ENCODE data around the gene ZPR1. TPM values are rescaled to one million over a fixed set of nuclear protein-coding genes. Genes with fewer than 3 reads are reported as not detected.

ZPR1 gene
- total RNA-seq, 2 experiments from 2014 or later, result 53.6 to 57.3 TPM

DNA sequence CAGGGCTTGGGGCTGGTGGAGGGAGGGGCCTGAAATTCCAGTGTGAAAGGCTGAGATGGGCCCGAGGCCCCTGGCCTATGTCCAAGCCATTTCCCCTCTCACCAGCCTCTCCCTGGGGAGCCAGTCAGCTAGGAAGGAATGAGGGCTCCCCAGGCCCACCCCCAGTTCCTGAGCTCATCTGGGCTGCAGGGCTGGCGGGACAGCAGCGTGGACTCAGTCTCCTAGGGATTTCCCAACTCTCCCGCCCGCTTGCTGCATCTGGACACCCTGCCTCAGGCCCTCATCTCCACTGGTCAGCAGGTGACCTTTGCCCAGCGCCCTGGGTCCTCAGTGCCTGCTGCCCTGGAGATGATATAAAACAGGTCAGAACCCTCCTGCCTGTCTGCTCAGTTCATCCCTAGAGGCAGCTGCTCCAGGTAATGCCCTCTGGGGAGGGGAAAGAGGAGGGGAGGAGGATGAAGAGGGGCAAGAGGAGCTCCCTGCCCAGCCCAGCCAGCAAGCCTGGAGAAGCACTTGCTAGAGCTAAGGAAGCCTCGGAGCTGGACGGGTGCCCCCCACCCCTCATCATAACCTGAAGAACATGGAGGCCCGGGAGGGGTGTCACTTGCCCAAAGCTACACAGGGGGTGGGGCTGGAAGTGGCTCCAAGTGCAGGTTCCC lies 41.8 kb upstream of the ZPR1 start, which contains the start of gene APOC3:
Gene APOC3 (plus strand): TSS at position 383 of the 659 bp plus-strand sequence. CDS start 676 bp downstream, outside the sequence.
- no peaks in the 10 kb centered on the region for H3K36me3 Mint-ChIP-seq
- no peaks in the 10 kb centered on the region for H3K9me3 Mint-ChIP-seq
- peaks cover under 1% of the 10 kb centered on the region for H3K4me1 Mint-ChIP-seq
- no peak within 1 kb of the TSS for H3K27ac Mint-ChIP-seq
- DNase-seq (no peak), ATAC-seq (ENCODE audit: low read depth) (no peak)
- H3K27me3 Mint-ChIP-seq, result peaks cover 4% of the 10 kb centered on the region
- POLR2A ChIA-PET, result no interaction called here
- H3K4me3 Mint-ChIP-seq, result no peak within 1 kb of the TSS

DNA sequence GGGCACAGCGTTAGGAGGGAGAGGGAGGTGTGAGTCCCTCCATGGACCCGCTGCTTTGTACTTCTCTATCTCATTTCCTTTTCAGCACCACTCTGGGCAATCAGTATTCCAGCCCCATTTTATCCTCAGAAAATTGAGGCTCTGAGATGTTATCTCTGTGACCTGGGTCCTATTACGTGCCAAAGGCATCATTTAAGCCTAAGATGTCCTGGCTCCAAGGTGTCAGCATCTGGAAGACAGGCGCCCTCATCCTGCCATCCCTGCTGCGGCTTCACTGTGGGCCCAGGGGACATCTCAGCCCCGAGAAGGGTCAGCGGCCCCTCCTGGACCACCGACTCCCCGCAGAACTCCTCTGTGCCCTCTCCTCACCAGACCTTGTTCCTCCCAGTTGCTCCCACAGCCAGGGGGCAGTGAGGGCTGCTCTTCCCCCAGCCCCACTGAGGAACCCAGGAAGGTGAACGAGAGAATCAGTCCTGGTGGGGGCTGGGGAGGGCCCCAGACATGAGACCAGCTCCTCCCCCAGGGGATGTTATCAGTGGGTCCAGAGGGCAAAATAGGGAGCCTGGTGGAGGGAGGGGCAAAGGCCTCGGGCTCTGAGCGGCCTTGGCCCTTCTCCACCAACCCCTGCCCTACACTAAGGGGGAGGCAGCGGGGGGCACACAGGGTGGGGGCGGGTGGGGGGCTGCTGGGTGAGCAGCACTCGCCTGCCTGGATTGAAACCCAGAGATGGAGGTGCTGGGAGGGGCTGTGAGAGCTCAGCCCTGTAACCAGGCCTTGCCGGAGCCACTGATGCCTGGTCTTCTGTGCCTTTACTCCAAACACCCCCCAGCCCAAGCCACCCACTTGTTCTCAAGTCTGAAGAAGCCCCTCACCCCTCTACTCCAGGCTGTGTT lies 41.1 kb upstream of the ZPR1 start:
- POLR2A ChIA-PET, result no interaction called here
- H3K9me3 Mint-ChIP-seq, result no peaks in the 10 kb centered on the region
- H3K4me3 Mint-ChIP-seq, result no peak overlapping the region
- H3K27ac Mint-ChIP-seq, result no peak overlapping the region
- H3K36me3 Mint-ChIP-seq, result no peaks in the 10 kb centered on the region
- DNase-seq, result no peak
- H3K27me3 Mint-ChIP-seq, result peaks cover 2% of the 10 kb centered on the region
- no peaks in the 10 kb centered on the region for H3K4me1 Mint-ChIP-seq
- ATAC-seq (ENCODE audit: low read depth), result no peak

DNA sequence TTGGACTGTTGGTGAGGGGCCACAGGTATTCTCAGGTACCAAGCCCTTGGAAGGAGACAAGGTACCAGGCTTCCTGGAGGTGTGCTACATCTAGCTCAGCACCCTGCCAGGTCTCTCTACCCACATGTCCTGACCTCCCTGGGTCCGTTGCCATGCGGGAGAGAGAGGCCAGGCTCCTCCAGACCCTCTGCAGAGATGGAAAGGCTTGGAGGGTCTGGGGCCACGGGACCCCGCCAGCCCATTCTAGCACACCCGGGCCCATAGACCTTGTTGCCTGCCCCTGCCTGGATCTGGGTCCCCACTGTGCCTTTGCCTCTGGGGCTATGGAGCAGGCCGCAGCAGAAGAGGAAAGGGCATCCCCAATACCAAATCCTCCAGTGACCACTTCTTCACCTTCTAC lies 39.6 kb upstream of the ZPR1 start:
- H3K36me3 Mint-ChIP-seq, result no peaks in the 10 kb centered on the region

DNA sequence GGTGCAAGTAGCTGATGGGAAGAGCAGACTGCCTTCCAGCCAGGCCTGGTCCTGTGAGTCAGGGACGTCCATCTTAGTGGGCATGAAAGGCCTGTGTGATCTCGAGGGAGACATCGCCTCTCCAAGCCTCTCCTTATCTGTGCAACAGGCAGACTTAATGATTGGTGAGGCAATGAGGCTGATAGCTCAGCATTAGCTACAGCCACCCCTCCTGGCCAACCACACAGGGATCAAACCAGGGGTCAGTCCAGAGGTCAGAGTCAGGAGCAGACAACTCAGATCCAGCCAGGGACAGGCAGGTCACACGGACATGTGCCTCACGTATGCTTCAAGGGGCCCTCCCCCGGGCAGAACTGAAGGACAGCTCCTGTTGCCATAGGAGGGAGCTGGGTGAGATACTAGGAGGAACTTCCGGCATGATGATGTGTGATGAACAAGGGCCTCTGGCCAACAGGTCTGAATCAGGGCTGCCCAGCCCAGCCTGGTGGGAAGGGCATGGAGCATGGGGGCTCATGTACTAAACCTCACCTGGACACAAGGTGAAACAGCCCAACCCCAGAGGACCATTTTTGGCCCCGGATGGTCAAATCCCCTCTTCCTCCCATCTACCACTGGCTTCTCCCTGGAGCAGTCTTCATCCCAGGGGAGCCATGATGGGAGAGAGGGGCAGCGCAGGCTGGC lies 39.1 kb upstream of the ZPR1 start:
- Mint-ChIP-seq H3K9me3 (no peaks in the 10 kb centered on the region), H3K27me3 (peaks cover 2% of the 10 kb centered on the region), H3K4me3 (no peak overlapping the region), H3K27ac (no peak overlapping the region), H3K4me1 (no peaks in the 10 kb centered on the region), H3K36me3 (no peaks in the 10 kb centered on the region)
- POLR2A ChIA-PET, result interaction anchor here (1.3 kb wide), 1 partner anchor 9 kb away, joined by 4 read pairs; no protein-coding TSS in a partner anchor
- DNase-seq (no peak), ATAC-seq (ENCODE audit: low read depth) (no peak)

More for the DNA sequence above, 39.6 kb upstream of the ZPR1 start:
- DNase-seq (no peak), ATAC-seq (ENCODE audit: low read depth) (no peak)
- POLR2A ChIA-PET, result interaction anchor here (1.3 kb wide), 1 partner anchor 8 kb away, joined by 4 read pairs; no protein-coding TSS in a partner anchor
- Mint-ChIP-seq H3K27ac (no peak overlapping the region), H3K9me3 (no peaks in the 10 kb centered on the region), H3K4me3 (no peak overlapping the region), H3K27me3 (peaks cover 2% of the 10 kb centered on the region), H3K4me1 (no peaks in the 10 kb centered on the region)

DNA sequence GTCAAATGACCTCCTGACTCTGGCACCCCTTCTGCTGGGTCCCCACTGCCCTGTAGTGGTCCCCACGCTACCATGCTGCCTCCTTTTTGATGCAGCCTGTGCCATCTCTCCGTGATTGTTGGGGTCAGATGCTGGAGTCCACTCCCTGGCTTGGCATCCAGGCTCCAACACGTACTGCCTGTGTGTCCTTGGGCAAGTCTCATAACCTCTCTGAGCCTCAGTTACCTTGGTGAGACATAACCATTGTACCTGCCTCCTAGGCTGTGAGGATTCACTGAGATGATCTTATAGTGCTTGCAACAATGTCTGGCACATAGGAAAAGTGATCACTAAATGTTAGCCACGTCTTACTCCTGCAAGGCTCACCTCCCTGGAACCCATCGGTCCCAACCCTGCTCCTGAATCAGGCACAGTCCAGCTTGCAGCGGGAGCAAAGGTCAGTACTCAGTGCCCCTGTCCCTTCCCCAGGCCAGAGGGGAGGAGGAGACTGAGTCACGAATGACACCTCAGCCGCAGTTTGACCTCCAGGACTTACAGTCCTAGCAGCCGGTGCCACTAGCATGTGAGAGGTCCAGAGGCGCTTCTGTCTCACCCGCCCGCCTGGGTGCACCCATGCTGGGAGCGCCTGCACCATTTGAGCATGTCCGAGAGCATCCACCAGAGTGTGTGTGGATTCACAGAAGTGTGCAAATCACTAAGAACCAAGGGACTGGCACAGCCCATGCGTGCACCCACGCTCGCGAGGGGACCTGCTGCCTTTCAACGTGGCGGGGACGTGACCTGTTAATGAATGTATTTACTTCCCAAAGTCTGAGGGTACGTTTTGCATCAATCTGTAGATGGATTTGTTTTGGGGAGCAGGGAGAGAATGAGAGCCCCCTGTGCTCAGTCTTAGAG lies 38.3 kb upstream of the ZPR1 start:
- Mint-ChIP-seq H3K4me3 (no peak overlapping the region), H3K36me3 (no peaks in the 10 kb centered on the region), H3K4me1 (no peaks in the 10 kb centered on the region), H3K27me3 (peaks cover 2% of the 10 kb centered on the region), H3K9me3 (no peaks in the 10 kb centered on the region), H3K27ac (no peak overlapping the region)
- ATAC-seq (ENCODE audit: low read depth) (no peak), DNase-seq (no peak)
- POLR2A ChIA-PET, result interaction anchor here (1.3 kb wide), 1 partner anchor 10 kb away, joined by 4 read pairs; no protein-coding TSS in a partner anchor

DNA sequence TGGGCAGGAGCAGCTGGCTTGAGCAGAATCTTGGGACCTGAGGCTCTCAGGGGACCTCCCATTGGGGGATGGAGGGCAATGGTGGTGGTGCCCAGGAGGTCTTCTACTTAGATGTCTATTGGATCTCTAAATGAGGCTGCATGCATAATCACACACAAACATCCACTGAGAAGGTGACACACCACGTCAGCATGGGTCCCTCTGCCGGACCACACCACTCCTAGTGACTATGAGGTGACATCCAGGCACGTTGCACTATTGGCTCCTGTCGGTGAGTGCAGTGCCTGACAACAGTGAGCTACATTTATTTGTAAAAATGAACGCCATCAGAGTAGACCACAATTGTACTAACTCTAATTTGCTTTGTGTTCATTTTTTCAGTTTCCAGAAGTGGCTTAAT lies 37.6 kb upstream of the ZPR1 start:
- no peak overlapping the region for H3K4me3 Mint-ChIP-seq
- peaks cover 2% of the 10 kb centered on the region for H3K27me3 Mint-ChIP-seq
- no peak overlapping the region for H3K27ac Mint-ChIP-seq
- H3K36me3 Mint-ChIP-seq, result no peaks in the 10 kb centered on the region
- no peak for ATAC-seq (ENCODE audit: low read depth)
- POLR2A ChIA-PET, result no interaction called here
- DNase-seq, result no peak
- no peaks in the 10 kb centered on the region for H3K4me1 Mint-ChIP-seq
- H3K9me3 Mint-ChIP-seq, result no peaks in the 10 kb centered on the region

DNA sequence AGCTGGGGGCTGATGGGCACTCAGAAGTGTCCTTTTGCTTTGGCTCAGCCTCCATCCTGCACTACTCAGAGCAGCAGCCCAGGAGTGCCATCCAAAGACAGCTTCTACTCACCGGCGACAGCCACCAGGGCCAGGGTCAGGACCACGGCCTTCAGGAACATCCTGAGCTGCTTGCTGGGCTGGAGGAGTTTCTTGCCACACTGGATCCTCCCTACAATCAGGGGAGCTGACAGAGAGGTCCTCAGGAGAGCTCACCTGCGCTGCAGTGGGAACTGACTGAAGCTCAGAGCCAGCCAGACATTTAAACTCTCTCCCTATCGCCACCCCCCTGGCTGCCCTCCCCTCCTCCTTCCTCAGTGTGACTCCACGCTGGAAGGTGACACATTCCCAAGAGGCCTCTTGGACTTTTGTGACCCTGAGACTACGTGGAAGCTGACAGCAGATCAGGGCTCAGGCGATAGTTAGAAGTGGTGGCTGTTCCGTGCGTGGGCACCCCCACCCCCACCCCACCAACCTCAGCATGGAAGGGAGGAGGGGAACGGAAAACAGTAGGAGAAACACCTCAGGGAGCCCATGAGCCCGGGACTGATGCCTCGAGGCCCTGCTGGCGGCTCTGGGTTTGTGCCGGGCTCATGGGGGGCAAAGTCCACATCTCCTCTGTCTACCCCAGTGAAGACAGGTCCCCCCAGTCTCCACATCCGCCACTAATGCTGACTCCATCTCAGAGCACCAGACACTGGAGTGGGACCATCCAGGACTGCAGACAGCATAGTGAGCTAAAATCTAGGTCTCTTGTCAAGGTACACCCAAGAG lies 35.4 kb upstream of the ZPR1 start, which contains the start of gene APOA4:
Gene APOA4 (minus strand): TSS at position 274 of the 813 bp plus-strand sequence. CDS start 113 bp downstream, at position 161.
- peaks cover 2% of the 10 kb centered on the region for H3K27me3 Mint-ChIP-seq
- POLR2A ChIA-PET, result interaction anchor here (1.2 kb wide), 1 partner anchor 11 kb away, joined by 3 read pairs; no protein-coding TSS in a partner anchor
- H3K4me3 Mint-ChIP-seq, result no peak within 1 kb of the TSS
- no peaks in the 10 kb centered on the region for H3K36me3 Mint-ChIP-seq
- no peaks in the 10 kb centered on the region for H3K9me3 Mint-ChIP-seq
- DNase-seq (no peak), ATAC-seq (ENCODE audit: low read depth) (no peak)
- no peak within 1 kb of the TSS for H3K27ac Mint-ChIP-seq
- no peaks in the 10 kb centered on the region for H3K4me1 Mint-ChIP-seq

DNA sequence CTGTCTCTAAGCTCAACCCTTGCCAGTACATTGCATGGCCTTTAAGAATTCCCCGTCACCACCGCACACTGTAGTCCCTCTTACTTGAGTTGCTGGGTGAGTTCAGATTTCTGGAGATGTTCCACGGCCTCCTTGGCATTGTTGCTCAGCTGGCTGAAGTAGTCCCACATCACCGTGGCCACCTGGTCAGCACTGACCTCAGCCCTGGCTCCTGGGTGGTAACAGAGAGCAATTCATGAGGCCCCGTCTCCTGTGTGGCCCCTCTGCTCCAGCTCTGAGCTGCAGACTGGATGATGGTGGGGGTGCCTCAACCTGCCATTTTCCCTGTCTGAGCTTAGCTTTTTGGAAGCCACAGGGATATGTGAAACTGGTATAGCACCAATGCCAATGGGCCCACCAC lies 34.8 kb upstream of the ZPR1 start:
- no peak overlapping the region for H3K4me3 Mint-ChIP-seq
- H3K27ac Mint-ChIP-seq, result no peak overlapping the region
- no peaks in the 10 kb centered on the region for H3K9me3 Mint-ChIP-seq
- ATAC-seq (ENCODE audit: low read depth) (no peak), DNase-seq (no peak)
- no peaks in the 10 kb centered on the region for H3K36me3 Mint-ChIP-seq
- no peaks in the 10 kb centered on the region for H3K4me1 Mint-ChIP-seq
- peaks cover 2% of the 10 kb centered on the region for H3K27me3 Mint-ChIP-seq
- POLR2A ChIA-PET, result no interaction called here

DNA sequence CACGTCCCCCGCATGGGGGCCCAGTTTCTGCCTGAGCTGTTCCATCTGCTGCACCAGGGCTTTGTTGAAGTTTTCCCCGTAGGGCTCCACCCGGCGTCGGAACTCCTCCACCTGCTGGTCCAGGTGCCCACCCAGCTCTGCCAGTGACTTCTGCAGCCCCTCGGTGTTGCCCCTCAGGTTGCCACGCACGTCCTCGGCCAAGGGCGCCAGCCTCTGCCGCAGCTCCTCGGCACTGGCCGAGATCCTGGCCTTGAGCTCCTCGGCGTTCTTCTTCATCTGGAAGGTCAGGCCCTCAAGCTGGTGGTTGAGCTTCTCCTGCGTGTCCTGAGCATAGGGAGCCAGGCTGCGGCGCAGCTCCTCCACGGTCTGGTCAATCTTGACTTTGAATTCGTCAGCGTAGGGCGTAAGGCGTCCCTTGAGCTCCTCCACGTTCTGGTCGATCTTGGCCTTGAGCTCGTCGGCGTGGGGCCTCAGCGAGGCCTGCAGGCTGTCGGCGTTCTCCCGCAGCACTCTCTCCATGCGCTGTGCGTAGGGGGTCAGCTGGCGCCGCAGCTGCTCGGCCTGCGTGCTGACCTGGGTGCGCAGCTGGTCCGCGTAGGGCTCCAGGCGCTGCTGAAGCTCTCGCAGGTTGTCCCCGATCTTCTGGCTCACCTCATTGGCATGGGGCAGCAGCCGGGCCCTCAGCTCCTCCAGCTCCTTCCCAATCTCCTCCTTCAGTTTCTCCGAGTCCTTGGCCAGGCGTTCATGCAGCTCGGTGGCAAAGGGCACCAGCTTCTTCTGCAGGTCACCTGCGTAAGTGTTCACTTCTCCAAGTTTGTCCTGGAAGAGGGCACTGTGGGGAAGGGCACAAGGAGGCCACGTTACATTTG lies 33.5 kb upstream of the ZPR1 start:
- no peaks in the 10 kb centered on the region for H3K36me3 Mint-ChIP-seq
- no peak overlapping the region for H3K4me3 Mint-ChIP-seq
- no peak overlapping the region for H3K27ac Mint-ChIP-seq
- POLR2A ChIA-PET, result interaction anchor here (1.4 kb wide), 1 partner anchor 34 kb away, joined by 3 read pairs; the partner anchor contains the start of gene ZPR1
- peaks cover 2% of the 10 kb centered on the region for H3K27me3 Mint-ChIP-seq
- ATAC-seq (ENCODE audit: low read depth) (no peak), DNase-seq (no peak)
- H3K4me1 Mint-ChIP-seq, result no peaks in the 10 kb centered on the region
- H3K9me3 Mint-ChIP-seq, result no peaks in the 10 kb centered on the region

DNA sequence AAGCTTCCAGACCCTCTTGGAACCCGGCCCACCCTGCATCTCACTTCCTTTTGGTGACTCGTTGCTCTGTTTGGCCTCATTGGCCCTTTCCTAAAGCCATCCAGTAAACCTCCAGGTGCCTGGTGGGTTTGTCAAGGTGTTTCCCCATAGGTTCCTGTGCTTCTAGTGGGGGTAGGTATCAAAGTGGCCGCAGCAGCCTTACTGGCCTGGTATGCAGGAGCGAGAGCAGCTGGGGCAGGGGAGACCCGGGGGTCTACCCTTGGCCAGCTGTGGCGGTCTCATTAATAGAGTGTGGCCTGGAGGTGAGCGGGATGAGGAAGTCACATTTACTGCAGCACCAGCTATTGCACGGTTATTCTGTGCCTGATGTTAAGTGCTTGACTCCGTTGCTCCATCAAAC lies 31.2 kb upstream of the ZPR1 start:
- no peak for ATAC-seq (ENCODE audit: low read depth)
- Mint-ChIP-seq H3K27ac (no peak overlapping the region), H3K9me3 (no peaks in the 10 kb centered on the region), H3K27me3 (no peaks in the 10 kb centered on the region), H3K4me1 (no peaks in the 10 kb centered on the region), H3K4me3 (no peak overlapping the region), H3K36me3 (no peaks in the 10 kb centered on the region)
- POLR2A ChIA-PET, result no interaction called here
- DNase-seq, result no peak

DNA sequence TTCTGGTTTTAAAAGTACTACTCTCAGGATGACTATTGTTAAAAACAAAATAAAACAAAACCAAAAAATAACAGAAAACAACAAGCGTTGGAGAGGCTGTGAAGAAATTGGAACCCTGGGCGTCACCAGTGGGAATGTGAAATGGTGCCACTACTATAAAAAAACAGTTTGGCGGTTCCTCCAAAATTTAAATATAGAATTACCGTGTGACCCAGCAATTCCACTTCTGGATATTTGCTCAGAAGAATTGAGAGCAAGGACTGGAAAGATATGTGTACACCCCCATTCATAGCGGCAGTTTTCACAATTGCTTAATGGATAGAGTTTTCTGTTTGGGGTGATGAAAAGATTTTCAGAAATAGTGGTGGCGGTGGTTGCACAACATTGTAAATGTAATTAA lies 26.7 kb upstream of the ZPR1 start:
- Mint-ChIP-seq H3K4me1 (no peaks in the 10 kb centered on the region), H3K27ac (no peak overlapping the region), H3K27me3 (peaks cover 6% of the 10 kb centered on the region), H3K36me3 (no peaks in the 10 kb centered on the region), H3K9me3 (no peaks in the 10 kb centered on the region), H3K4me3 (no peak overlapping the region)
- no peak for DNase-seq
- ATAC-seq (ENCODE audit: low read depth), result no peak
- POLR2A ChIA-PET, result interaction anchor here (0.7 kb wide), 1 partner anchor 22 kb away, joined by 3 read pairs; no protein-coding TSS in a partner anchor

All from activated naive CD8-positive, alpha-beta T cell treated with anti-CD3 and anti-CD28 coated beads, Interleukin-2, amount 10 ng/mL, durations not matched to agents 7 days and 5 days (primary cell).